Jurkat, Clone E6-1 (cell line): ENCODE data around the gene TMEM140.
"Not testable (repeated sequence)": the region's sequence is repeated elsewhere in the genome, so short reads cannot be mapped to it uniquely, and the experiment has no call there.

ENCODE experiments used
- DNase-seq: peaks from one replicate; pipeline ENCODE4 v3.0.0-alpha.2; 2011; ENCODE audit warnings: low read depth, low spot score
- H3K4me3 ChIP-seq: 2 replicates; pipeline ENCODE4 v1.5.1; 2011; ENCODE audit warnings: mild to moderate bottlenecking, low read length, control low read depth, moderate library complexity

Gene TMEM140

DNA sequence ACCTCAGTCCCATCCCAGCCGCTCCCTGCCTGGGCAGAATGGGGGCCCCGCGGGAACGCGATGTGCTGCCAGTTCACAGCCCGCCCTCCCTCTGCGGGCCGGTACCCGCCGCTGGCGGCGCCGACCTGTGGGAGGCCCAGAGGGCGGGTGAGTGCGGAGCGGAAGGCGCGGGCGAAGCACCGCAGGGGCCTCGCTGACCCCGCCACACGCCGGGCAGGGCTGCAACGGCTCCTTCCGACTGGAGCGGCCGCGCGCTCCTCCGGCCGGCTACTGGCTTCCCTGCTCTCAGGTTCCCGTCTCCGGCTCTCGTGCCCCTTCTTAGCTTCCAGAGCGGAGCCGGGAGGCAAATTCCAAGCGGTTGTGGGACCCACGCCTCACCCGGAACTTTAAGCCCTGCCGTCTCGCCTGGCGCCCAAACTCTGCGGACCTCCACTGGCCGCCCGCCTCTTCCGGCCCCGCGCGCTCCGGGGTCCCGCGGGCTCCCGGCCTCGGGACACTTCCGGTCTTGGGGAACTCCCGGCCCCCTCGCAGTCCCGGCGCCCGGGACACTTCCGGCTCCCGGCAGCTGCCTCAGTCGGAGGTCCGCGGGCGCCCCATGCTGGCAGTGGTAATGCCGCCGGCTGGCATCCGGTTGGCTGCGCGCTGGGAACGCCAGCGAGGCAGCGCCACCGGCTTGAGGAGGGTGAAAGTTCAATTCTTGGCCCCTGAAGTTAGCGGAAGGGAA is 22.6 kb downstream of the TMEM140 start, which contains the start of gene CYREN:
Gene CYREN (minus strand): TSS at position 434 of the 724 bp plus-strand sequence. CDS start 1,785 bp downstream, outside the sequence.
- peak; percentile 83 for DNase-seq
- H3K4me3 ChIP-seq: peak within 1 kb of the TSS; percentile 67

DNA sequence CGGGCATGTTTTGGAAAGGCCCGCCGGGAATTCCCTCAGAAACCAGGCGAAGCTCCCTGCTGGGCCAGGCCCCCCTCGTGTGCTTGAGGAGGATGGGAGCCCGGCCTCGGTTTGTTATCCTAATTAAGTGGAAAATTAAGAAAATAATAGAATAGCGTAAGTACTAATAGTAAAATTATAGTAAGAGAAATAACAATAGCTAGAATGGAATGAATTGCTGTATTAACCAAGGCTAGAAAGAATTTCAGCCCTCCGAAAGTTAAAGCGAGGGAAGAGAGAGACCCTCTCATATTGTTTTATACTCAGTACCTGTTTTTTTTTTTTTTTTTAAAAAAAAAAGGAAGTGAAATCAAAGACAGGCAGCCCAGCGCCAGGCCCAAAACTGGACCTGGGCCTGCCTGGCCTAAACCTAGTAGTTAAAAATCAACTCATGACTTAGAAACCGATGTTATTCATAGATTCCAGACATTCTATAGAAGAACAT is 23.2 kb downstream of the TMEM140 start:
- peak overlapping the region; percentile 67 for H3K4me3 ChIP-seq

DNA sequence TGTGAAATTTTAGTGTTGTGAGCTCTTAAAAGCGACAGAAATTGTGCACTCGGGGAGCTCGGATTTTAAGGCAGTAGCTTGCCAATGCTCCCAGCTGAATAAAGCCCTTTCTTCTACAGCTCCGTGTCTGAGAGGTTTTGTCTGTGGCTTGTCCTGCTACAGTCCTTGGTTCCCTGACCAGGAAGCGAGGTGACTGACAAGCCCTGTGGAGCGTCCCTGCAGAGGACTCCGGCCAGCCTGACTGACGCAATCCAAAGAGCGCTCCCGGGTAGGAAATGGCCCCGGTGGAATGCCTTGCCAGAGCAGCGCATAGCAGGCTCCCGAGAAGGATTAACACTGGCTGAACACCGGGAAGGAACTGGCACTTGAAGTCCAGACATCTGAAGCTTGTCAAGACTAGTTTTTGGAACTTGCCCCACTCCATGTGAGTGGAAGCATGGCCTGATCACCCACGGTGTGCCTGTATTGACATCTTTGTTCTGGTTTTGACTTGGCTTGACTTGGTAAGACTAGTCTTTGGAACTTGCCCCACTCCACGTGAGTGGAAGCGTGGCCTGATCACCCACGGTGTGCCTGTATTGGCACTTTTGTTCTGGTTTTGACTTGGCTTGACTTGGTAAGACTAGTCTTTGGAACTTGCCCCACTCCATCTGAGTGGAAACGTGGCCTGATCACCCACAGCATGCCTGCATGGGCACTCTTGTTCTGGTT is 23.9 kb downstream of the TMEM140 start:
- H3K4me3 ChIP-seq, DNase-seq: not testable (repeated sequence)

More for the DNA sequence above, 23.2 kb downstream of the TMEM140 start:
- DNase-seq: not testable (repeated sequence)

DNA sequence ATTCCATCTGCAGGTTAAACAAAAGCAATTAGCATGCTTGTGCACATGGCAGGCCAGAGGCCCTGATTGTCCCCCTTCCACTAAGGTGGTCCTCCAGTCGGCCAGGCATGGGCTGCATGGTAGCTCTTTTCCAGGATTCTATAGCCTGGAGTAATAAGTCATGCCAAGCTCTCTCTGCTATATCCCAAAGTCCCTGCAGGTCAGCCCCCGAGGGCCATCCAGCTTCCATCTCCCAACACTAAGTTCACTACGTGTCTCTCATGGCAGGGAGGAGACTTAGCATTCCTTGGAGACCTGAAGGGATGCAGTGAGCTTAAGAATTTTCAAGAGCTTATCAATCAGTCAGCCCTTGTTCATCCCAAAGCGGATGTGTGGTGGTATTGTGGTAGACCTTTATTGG is 26.0 kb downstream of the TMEM140 start:
- DNase-seq, H3K4me3 ChIP-seq: not testable (repeated sequence)

DNA sequence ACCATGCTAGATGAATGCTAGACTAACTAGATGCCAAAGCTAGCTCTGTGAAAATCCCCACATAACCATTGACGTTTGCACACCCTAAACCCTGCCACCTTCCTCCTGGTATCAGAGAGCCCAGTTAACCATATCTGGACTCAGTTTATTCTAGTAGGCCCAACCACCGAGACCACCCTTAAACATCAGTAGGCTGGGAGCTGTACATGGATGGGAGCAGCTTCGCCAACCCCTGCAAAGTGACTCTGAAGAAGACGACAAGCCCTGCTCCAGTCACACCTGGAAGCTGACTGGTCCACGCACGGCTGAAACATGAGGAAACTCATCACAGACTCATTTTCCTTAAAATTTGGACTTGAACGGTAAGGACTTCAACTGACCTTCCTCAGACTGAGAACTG is 27.1 kb downstream of the TMEM140 start:
- H3K4me3 ChIP-seq: no peak overlapping the region
- DNase-seq: no peak

DNA sequence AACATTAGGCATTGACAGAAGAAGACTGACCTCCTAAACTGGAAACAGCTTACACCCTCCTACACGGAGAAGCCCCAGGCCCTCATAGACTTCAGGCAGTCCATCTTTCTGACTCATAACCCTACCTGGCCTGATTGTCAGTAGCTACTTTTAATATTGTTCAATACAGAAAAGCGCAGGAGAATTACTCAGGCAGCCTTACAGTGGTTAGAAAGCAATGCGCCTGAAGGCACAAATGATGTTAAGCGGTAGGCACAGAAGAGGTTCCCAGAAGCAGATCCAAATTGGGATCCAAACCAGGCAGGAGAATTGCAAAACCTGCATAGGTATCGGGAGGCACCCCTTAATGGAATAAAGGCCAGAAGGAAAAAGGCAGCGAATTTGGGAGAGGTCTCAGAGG is 28.1 kb downstream of the TMEM140 start:
- DNase-seq: no peak
- H3K4me3 ChIP-seq: no peak overlapping the region

DNA sequence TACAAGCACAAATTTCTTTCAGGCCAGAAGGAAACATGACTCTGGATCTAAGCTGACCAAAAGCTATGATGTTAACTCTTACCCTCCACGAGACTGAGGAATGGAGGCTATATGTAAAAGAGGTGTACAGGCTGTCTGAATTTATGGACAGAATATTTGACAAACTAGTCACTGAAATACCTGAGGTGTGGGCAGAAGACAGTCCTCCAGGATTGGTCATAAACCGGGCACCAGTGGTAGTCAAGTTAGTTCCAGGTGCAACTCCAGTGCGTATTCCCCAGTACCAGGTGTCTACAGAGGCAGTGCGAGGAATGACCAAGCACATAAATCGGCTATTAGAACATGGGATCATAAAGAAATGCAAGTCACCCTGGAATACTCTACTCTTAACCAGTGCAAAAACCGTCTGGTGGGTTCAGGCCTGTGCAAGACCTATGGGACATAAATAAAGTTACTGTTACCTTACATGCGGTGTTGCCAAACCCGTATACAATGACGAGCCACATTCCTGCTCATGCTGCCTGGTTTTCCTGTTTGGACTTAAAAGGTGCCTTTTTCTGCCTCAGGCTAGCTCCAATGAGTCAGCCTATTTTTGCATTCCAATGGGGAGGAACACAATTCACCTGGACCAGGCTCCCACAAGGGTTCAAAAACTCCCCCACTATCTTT is 29.3 kb downstream of the TMEM140 start:
- H3K4me3 ChIP-seq: no peak overlapping the region
- no peak for DNase-seq

DNA sequence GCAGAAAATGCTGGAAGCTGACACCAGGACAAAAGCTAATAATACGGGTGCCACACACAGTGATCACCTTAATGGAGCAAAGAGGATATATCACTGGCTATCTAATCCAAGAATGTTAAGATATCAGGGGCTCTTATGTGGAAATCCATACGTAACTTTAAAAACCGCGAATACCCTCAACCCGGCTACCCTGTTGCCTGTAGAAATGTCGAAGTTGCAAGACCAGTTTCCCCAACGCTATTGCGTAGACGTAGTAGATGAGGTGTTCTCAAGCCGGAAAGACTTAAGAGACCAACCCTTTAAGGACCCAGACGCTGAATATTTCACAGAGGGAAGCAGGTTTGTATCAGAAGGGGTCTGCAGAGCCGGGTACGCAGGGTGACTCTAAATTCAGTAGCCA is 30.5 kb downstream of the TMEM140 start:
- H3K4me3 ChIP-seq: no peak overlapping the region
- no peak for DNase-seq

DNA sequence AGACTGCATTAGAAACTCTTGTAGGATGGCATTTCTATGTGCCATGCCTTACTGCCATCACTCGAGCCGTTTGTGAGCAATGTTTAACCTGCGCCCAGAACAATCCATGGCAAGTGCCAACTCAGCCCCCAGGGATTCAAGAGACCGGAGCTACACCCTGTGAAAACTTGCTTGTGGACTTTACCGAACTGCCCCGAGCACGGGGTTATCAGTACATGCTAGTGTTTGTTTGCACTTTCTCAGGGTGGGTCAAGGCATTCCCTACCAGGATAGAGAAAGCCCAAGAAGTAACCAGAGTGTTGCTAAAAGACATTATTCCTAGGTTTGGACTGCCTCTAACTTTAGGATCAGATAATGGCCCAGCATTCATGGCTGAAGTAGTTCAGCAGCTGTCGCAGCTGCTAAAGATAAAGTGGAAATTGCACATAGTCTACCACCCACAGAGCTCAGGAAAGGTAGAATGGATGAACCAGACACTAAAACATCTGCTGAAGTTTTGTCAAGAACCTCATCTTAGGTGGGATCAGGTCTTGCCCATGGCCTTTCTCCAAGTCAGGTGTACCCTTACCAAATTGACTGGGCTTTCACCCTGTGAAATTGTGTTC is 31.6 kb downstream of the TMEM140 start:
- DNase-seq: no peak
- no peak overlapping the region for H3K4me3 ChIP-seq

DNA sequence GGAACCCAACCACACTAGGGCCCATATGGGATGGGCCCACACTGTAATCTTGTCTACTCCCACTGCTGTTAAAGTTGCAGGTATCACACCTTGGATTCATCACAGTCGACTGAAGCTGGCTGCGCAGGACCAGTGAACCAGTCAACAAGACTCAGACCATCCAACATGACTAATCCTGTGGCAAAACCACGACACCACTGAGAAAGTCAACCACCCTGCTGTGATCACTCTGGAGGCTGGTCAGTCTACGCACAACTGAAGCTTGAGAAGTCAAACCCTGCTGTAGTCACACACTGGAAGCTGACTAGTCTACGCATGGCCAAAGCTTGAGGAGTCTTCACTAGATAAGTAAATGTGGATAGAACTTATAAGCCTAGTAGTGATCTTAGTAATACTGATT is 32.2 kb downstream of the TMEM140 start:
- no peak overlapping the region for H3K4me3 ChIP-seq
- no peak for DNase-seq

DNA sequence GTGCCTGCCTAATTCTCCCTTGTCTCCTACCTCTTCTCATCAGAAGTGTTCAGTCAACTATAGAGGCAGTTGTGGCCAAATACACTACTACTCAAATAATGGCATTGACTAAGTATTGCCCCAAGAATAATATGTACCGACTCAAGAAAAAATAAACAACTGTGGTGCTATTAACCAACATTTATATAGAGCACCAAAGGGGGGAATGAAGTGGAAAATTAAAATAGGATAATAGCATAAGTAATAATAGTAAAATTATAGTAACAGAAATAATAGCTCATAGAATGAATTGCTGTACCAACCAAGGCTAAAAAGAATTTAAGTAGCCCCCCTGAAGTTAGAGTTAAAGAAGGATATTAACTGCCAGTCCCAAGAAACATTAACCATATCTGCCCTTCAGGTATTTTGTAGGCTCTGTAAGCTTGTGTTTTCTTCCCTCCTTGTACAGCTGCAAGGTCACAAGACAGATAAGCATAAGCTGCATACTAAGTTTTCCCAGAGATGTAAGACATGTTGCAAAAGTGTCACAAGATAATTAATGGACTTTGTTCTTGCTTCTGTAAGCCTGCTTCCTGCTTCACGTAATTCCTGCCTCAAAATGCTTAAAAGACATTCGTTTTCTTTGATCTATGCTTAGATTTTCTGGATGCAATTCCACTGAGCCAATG is 33.5 kb downstream of the TMEM140 start:
- DNase-seq: no peak
- no peak overlapping the region for H3K4me3 ChIP-seq

DNA sequence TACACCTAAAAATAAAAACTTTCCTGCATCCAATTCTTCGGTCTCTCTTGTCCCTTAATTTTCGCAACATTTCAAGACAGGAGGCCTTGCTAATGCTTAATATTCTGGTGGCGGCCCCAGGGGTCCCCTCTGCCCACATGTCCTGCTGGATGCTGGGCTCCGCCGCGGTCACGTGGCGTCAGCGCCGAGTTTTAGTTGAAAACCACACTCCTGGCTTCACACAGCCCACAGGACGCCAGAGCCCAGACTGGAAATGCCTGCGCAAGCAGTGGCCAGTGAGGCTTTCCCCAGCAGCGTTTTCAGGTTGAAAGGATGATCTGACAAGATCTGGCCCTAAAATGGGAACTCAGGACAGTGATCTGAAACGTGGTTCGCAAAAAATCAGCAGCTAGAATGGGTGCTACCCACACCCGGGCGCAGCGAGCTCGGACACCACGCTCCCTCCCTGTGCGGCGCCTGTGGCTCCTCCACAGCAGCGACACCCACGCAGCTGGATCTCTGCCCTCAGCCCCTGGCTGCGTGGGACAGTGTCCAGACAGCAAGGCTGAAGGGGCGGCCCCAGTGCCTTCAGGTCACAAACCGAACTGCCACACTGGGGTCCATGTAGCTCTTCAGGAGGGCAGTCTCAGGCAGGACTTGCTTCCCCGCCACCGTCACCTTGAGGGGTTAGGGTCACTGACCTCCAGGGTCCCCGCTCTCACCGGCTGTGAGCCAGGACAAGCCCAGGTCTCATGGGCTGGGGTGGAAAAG is 34.2 kb downstream of the TMEM140 start:
- no peak overlapping the region for H3K4me3 ChIP-seq
- no peak for DNase-seq

DNA sequence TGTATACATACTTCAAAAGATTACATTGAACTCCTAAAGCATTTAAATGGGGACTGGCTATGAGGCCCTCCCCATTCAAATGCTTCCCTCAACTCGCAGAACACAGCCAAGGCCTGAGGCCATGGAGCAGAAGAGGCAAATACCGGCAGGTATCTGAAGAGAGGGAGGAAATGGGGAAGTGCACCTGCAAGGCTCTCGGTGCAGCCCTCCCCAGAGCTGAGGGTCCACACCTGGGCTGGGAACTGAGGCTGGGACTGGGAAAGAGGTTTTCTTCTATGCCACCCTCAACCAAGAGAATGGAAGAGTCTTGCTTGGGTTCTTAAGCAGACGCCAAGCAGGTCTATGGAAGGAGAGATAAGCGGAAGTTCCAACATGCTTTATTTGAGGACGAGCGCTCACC is 35.6 kb downstream of the TMEM140 start:
- no peak overlapping the region for H3K4me3 ChIP-seq
- no peak for DNase-seq

DNA sequence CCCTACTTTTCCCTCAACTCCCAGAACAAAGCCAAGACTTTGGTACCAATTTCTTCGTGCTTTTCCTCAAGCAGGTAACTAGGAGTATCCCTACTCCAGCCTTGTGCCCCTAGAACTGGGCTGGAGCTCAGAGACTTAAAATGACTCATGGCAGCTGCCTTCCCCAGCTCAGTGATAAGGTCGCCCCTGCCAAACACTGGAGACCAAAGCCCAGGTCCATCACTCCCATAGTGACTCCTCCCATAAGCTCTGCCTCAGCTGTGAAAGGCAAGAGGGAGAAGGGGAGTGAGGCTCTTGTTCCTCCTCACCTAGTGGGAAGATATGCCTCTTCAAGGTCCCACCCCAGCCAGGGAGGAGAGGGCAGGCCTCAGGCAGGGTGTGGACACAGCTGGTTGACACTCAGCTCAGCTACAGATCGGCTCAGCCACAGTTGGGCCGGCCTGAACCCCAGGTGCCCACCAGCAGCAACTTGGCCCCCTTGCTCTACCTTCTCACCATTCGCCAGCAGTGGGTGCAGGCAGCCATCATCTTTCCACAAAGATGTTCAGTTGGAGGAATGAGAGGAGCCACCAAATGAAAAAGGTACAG is 36.5 kb downstream of the TMEM140 start:
- no peak overlapping the region for H3K4me3 ChIP-seq
- no peak for DNase-seq

DNA sequence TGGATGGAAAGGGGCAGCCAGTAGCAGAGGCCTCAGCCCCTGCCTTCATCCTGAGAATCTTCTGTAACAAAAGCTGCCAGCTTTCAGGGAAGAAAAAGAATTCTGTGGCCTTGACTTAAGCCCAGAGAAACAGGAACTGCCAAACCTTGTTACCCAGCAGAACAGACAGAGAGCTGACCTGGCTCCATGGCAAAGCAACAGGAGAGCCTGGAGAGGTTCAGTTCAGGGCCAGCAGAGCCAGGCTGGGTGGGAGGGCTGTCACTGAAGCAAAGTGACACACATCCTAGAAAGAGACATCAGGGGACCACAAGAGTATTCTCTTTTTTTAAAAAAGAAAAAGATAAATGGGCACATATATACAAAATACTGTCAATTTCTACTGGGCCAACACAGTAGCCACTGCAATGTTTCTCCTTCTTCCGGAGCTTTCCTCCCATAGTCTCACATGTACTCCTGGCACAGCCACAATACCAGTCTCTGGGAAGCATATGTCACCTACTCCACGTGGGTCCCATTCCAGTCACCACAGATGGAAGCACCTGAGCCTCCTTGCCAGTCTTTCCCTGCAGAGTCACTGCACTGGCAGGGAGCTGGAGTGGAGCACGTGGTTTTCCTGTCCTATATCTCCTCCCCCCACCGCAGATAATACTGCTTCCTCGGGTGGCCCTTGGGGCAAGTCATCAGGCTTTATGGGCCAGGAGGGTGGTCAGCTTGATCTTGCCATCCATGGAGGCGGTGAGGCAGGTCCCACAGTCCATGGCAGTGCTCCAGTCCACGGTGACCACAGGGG is 37.8 kb downstream of the TMEM140 start:
- no peak overlapping the region for H3K4me3 ChIP-seq
- DNase-seq: no peak

DNA sequence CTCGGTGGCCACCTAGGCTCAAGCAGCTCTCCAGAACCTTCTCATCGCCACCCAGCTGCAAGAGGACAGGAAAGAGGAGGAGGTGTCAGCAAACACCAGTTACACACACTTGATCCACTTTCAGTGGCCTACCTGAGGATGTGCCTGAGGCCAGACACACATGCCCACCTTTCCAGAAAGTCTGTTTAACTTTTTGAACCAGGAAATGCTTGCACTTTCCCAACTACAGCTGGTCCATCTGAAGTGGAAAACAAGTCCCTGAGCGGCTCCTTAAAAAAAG is 38.3 kb downstream of the TMEM140 start:
- no peak for DNase-seq

DNA sequence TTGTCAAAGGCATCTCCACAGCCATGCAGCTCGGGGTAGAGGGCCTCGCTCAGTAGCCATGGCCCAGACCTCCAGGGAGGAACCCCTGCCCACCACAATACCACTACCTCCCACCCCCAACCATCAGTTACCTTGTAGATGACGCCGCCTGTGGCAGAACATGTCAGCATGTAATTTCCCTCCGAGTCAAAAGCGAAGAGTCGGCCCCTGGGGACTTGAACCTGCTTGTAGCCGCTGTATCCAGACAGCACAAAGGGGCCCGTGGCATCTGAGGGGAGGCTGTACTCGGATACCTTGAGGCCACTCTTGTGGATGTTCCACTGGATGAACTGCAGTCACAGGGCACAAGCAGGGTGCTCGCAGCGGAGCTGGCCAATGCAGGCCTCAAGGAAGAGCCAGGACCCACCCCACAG is 39.0 kb downstream of the TMEM140 start:
- H3K4me3 ChIP-seq: no peak overlapping the region
- no peak for DNase-seq

More for the DNA sequence above, 38.3 kb downstream of the TMEM140 start:
- no peak overlapping the region for H3K4me3 ChIP-seq
